NCI-H1436 (cell line): ENCODE measurements around the gene HS3ST5.
"Not testable (repeated sequence)": the region's sequence is repeated elsewhere in the genome, so short reads cannot be mapped to it uniquely, and the experiment has no call there.

Experiments used
- DNase-seq: peaks from one replicate; lab custom pipeline; 2025; lab: John Stamatoyannopoulos, UW

The HS3ST5 gene

DNA sequence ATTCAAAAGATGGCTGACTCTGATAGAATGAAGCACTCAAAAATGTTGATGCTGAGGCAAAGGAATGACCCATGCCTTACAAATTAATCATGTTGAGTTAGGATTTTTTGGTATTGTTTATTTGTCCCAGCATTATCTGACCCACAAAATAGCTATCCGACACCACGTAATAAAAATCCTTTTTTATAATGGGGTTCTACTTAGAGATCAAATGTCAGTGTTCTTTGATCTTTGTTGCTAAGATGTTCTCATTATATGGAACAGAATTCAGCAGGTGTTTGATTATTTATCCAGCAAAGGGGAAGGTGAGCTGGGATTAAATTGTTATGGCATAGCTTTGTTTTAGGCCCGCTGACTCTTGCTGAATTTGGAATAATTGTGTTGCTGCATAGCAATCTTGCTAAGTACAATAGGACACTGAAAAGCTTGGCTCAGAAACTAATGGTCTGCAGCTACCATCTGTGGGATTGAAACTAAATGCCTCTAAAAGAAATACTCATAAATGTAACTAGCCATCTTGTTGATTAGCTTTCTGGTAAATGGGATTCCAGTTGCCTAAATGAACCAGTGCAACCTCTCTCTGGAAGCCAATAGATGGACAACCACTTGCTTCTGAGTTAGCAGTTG lies 191.6 kb downstream of the HS3ST5 start:
- no peak for DNase-seq

DNA sequence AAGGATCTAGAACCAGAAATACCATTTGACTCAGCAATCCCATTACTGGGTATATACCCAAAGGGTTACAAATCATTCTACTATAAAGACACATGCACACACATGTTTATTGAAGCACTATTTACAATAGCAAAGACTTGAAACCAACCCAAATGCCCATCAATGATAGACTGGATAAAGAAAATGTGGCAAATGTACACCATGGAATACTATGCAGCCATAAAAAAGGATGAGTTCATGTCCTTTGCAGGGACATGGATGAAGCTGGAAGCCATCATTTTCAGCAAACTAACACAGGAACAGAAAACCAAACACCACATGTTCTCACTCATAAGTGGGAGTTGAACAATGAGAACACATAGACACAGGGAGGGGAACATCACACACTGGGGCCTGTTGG lies 193.6 kb downstream of the HS3ST5 start:
- not testable (repeated sequence) for DNase-seq

- DNase-seq: no peak
These were observed 197.7 kb downstream of the HS3ST5 start for GRCh38 chr6:114144887-114145851.

DNA sequence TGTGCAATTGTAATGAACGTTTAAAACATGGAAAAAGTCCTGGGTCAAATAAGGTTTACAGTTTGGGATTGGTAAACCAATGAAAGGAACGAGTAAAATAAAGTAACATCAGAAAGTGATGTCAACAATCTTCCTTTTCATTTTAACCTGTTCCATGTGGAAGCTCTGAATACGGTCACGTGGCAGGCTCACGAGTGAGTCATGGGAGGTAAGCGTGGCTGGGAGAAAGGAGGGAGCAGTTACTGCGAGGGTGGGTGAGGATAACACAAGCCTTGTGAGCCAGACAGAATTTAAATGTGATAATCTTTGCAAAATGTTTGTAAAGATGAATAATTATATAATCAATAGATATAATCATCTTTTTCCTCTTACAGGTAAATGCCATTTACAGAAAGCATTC lies 200.6 kb downstream of the HS3ST5 start:
- DNase-seq: no peak

GRCh38 chr6:114140416-114140815 lies 202.4 kb downstream of the HS3ST5 start:
- DNase-seq: no peak

GRCh38 chr6:114138577-114139248 lies 204.1 kb downstream of the HS3ST5 start:
- DNase-seq: no peak

- no peak for DNase-seq
These were observed 207.4 kb downstream of the HS3ST5 start for GRCh38 chr6:114135363-114135971.

DNA sequence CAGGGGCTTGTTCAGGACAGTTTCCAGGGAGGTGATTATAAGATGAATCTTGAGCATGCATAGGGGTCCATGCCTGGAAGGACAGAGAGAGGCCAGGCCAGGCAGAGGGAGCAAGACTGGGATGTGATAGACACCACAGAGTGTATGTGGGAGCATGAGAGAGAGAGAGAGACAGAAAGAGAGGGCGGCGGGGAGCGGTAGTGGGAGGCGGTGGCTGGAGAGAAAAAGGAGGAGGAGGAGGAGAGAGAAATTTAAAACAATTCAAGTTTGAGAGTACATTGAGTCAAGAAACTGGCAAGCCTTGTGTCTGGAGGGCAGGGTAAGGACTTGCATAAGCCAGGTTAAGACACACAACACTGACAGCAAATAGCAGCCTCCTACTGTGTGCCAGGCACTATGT lies 209.0 kb downstream of the HS3ST5 start:
- DNase-seq: no peak

GRCh38 chr6:114131945-114132344 lies 210.9 kb downstream of the HS3ST5 start:
- no peak for DNase-seq

GRCh38 chr6:114125576-114125975 lies 217.2 kb downstream of the HS3ST5 start:
- no peak for DNase-seq

DNA sequence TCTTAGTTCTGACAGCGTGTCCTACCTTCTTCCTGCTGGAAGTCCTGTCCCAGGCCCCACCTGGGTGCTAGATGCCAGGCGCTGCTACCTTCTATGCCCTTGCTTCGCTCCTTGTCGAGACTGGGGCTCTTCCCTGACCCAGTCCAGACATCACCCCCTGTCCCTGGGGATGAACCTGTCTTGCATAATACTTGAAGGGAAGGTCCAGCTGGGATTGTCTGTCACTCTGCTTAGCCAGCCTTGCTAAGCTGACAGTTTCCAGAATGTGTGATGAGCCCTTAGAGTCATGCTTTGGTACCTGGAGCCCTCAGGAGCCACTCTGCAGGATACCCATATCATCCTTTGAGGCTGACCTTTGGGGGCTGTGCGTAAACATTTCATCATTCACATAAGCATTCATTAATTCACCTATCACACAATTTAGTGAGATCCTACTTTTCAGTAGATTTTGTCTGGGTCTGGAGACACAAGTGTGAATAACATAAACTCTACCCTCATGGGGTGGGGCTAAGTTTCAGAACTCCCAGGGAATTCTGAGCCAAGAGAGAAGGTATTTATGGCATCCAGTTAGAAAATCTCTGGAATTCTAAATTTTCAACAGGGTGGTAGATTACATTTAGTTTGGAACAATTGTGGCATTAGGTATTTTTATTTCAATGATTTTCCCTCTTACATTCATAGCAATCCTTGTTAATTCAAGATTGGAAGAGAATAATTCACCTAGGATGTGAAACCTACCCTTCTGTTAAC lies 220.7 kb downstream of the HS3ST5 start:
- no peak for DNase-seq

DNA sequence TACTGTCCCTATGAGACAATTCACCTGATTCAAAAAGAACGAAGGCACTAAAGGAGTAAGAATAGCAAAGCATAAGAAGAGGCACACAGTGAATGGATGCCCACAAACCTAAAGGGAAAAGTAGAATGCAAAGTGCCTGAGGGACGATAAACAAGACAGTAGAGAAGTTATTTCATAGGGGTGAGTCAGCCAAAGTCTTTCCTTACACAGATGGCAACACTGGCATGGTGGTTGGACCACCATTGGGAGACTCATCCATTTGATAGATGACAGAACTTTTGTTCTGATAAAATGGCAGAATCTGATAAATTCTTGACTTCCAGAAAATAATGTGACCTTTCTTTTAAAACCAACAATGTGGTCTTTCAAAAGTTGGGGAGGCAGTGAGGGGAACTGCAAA lies 223.8 kb downstream of the HS3ST5 start:
- DNase-seq: no peak

- DNase-seq: no peak
These were observed 227.2 kb downstream of the HS3ST5 start for GRCh38 chr6:114115652-114116051.

- peak; percentile 1 for DNase-seq
These were observed 234.5 kb downstream of the HS3ST5 start for GRCh38 chr6:114108119-114109002.

- no peak for DNase-seq
These were observed 236.8 kb downstream of the HS3ST5 start for GRCh38 chr6:114106020-114106419.

DNA sequence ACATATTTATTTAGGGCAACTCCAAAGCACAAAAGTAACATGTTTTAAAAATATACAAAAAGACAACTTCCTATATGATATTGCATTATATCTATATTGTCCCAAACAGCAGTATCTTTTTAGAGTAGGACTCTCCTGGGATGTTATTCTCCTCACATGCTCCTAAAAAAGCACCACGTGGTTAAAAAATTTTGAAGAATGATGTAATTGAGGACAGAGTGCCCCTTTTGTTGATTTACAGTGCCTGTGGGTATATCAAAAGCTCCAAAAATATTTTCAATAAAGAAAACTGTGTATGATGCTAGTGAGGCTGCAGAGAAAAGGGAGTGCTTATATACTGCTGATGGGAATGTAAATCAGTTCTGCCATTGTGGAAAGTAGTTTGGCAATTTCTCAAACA lies 241.6 kb downstream of the HS3ST5 start:
- no peak for DNase-seq

DNA sequence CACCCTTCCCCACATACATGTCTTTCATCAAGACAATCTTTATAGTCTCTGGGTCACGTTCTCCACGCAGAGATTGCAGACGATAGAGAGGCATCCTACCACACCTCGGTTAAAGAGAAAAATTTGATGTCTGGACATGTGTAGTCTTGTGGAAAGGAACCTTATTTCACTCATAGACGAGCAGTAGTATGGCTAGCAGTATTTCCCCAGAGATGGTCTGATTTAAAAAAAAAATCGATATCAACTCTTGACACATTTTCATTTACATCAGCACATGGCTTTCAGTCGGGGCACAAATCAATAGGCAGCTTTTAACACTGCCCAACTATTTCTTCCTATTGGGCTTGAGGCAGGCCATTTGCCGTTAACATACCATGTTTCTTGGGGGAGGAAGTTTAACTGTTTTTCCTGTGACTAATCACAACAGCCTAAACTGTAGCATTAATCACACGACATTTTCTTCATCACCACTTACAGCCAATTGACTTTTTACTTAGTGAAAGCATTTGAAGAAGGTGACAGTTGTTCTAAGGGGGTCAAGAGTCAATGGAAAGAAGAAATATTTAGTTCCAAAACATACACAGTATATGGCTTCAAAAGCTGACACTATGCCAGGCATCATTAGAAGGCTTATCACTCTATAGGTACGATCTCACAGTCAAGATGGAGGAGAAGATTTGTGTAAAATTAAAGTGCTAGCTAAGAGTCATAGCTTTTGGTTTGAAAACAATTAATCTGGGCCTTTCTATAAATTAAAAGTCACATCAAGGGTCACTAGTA lies 242.4 kb downstream of the HS3ST5 start:
- no peak for DNase-seq

GRCh38 chr6:114096561-114097172 lies 246.2 kb downstream of the HS3ST5 start:
- peak; percentile 68 for DNase-seq

DNA sequence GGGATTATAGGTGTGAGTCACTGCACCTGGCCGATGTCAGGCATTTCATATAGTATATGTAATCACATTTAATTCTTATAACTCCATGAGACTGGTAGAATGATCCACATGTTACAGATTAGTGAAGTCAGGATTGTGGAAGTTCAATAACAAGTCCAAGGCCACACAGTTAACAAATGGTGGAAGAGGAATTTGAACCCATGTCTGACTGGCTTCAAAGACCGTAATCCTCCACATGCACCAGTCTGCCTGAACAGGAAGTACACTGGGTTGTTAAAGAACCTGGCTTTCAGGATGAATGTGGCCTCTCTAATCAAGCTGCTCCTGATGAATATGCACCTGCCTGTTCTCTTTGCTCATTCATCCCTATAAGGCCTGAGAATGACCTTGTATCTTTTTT lies 249.9 kb downstream of the HS3ST5 start:
- no peak for DNase-seq
